ENCODE data around the gene DAG1.

- TF ChIP-seq CTCF (IDR thresholded peaks at IDR 0.05; ENCODE audit: insufficient read depth, low read length) (no peak), GABPA (IDR thresholded peaks at IDR 0.05; ENCODE audit: low read depth) (no peak), POLR2AphosphoS5 (IDR thresholded peaks at IDR 0.05; ENCODE audit: low read depth) (no peak), SPI1 (IDR thresholded peaks at IDR 0.05; ENCODE audit: borderline replicate concordance, low read depth) (no peak)
These were observed 800 bp downstream of the DAG1 start for GRCh38 chr3:49470714-49471420.
